ENCODE data around the gene FAM120B. TPM values are rescaled to one million over a fixed set of nuclear protein-coding genes. Genes with fewer than 3 reads are reported as not detected.
A peak's percentile ranks its signal among the peaks of the same experiment; 100 is the strongest.
"Not testable (repeated sequence)": the region's sequence is repeated elsewhere in the genome, so short reads cannot be mapped to it uniquely, and the experiment has no call there.

Gene FAM120B
- total RNA-seq, 1 donor from 2014 or later, result 18.4 TPM

GRCh38 chr6:170335199-170335598, 28.6 kb downstream of the FAM120B start:
- not testable (repeated sequence) for H3K4me1 Mint-ChIP-seq (ENCODE audit: low read depth); H3K9me3 Mint-ChIP-seq

DNA sequence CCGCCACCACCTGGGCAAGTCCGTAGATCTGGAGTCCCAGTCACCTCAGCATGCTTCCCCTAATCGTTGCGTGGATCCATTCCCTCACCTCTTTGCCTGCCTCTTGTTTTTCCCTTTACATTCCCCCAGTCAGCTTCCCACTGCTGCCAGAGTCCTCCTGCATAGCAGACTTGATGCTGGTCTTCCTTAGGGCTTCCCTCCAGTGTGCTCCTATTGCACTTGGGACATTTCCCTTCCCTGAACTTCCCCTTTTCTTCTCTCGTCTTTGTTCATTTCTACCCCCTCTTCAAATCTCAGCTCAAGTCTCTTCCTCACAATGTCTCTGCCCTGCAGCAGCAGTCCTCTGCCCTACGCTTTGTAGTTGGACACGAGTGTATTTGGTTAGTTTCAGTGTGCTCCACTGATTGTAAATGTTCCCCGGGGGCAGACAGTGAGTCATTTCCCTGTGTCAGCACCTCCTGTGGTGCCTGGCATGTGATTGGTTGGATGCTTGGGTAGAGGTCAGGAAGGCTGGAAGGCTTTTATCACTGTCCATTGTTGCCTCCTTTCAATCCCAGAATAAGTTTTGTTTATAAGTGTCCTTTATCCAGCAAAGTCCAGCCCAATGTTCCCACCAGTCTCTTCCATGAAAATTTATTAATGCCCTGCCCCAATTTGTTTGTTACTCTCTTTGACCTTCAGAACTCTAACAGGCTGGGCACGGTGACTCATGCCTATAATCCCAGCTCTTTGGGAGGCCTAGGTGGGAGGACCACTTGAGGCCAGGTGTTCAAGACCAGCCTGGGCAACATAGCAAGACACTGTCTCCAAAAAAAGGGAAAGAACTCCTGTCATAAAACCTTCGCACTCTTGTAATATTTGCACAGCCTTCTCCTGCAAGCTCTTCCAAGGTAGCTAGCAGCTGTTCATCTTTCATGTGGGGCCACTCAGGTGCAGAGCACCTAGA, 38.3 kb downstream of the FAM120B start:
- peak overlapping the region; percentile 20 for H3K4me3 Mint-ChIP-seq

More at GRCh38 chr6:170335199-170335598, 28.6 kb downstream of the FAM120B start:
- intact Hi-C loops (cut with micrococcal nuclease); DNase-seq (ENCODE audit: low spot score); H3K4me3 Mint-ChIP-seq; H3K27ac Mint-ChIP-seq; H3K27me3 Mint-ChIP-seq (ENCODE audit: insufficient read depth): not testable (repeated sequence)
- peaks cover 49% of the 10 kb centered on the region for H3K36me3 Mint-ChIP-seq (ENCODE audit: low read depth)

GRCh38 chr6:170345662-170346061, 39.1 kb downstream of the FAM120B start:
- intact Hi-C loops (cut with micrococcal nuclease), result loop anchor here (2.0 kb wide), 1 partner anchor 39 kb away; the partner anchor contains the start of gene FAM120B
- Mint-ChIP-seq H3K27ac (peak overlapping the region; percentile 76), H3K4me1 (ENCODE audit: low read depth) (peaks cover 35% of the 10 kb centered on the region), H3K36me3 (ENCODE audit: low read depth) (peaks cover 36% of the 10 kb centered on the region), H3K4me3 (peak overlapping the region; percentile 20), H3K9me3 (peaks cover 6% of the 10 kb centered on the region), H3K27me3 (ENCODE audit: insufficient read depth) (no peaks in the 10 kb centered on the region)
- peak; percentile 32 for DNase-seq (ENCODE audit: low spot score)

More for the DNA sequence above, 38.3 kb downstream of the FAM120B start:
- intact Hi-C loops (cut with micrococcal nuclease), result no loop called here
- Mint-ChIP-seq H3K4me1 (ENCODE audit: low read depth) (peaks cover 35% of the 10 kb centered on the region), H3K36me3 (ENCODE audit: low read depth) (peaks cover 36% of the 10 kb centered on the region), H3K9me3 (peaks cover 4% of the 10 kb centered on the region), H3K27me3 (ENCODE audit: insufficient read depth) (no peaks in the 10 kb centered on the region), H3K27ac (peak overlapping the region; percentile 76)
- DNase-seq (ENCODE audit: low spot score), result no peak

DNA sequence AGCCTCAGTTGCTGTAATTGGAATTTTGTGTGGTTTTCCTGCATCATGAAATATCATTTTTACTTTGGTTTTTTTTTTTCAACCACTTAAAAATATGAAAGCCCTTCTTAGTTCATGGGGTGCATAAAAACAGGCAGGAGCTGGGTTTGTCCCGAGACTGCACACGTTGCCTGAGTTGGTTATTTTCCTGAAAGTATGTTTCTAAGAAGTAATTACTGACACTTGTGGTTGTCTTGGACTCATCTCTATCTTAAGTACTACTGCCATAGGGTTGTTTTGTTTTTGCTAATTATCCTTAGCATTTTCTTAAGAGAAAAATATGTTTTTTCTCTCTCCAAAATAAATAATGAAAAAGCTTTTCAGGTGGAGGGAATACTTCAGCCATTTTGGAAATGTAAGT, 40.1 kb downstream of the FAM120B start:
- Mint-ChIP-seq H3K27me3 (ENCODE audit: insufficient read depth) (no peaks in the 10 kb centered on the region), H3K27ac (peak overlapping the region; percentile 78), H3K4me3 (peak overlapping the region; percentile 60), H3K4me1 (ENCODE audit: low read depth) (peaks cover 35% of the 10 kb centered on the region), H3K36me3 (ENCODE audit: low read depth) (peaks cover 44% of the 10 kb centered on the region), H3K9me3 (peaks cover 16% of the 10 kb centered on the region)
- intact Hi-C loops (cut with micrococcal nuclease), result loop anchor here (2.0 kb wide), 1 partner anchor 40 kb away; the partner anchor contains the start of gene FAM120B
- DNase-seq (ENCODE audit: low spot score), result no peak

GRCh38 chr6:170347091-170347490, 40.5 kb downstream of the FAM120B start:
- intact Hi-C loops (cut with micrococcal nuclease), result loop anchor here (2.0 kb wide), 1 partner anchor 40 kb away; the partner anchor contains the start of gene FAM120B
- Mint-ChIP-seq H3K4me3 (peak overlapping the region; percentile 60), H3K27me3 (ENCODE audit: insufficient read depth) (no peaks in the 10 kb centered on the region), H3K27ac (peak overlapping the region; percentile 78), H3K9me3 (peaks cover 19% of the 10 kb centered on the region), H3K36me3 (ENCODE audit: low read depth) (peaks cover 46% of the 10 kb centered on the region), H3K4me1 (ENCODE audit: low read depth) (peaks cover 35% of the 10 kb centered on the region)
- DNase-seq (ENCODE audit: low spot score), result no peak

DNA sequence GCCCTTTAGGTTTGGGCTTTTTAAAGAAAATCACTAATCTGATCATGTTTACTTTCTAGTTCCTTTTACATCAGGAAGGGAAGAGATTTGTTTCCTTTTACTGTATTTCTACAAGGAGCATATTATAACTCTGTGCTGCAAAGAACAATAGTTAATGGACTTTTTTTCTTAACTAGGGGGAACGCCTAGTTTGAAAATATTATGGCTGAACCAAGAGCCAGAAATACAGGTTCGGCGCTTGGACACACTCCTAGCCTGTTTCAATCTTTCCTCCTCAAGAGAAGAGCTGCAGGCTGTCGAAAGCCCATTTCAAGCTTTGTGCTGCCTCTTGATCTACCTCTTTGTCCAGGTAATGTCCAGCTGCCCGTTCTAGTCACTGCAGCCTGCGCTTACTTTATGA, 41.4 kb downstream of the FAM120B start:
- Mint-ChIP-seq H3K27me3 (ENCODE audit: insufficient read depth) (peaks cover under 1% of the 10 kb centered on the region), H3K36me3 (ENCODE audit: low read depth) (peaks cover 54% of the 10 kb centered on the region), H3K9me3 (peaks cover 28% of the 10 kb centered on the region), H3K4me1 (ENCODE audit: low read depth) (peaks cover 35% of the 10 kb centered on the region), H3K27ac (no peak overlapping the region), H3K4me3 (no peak overlapping the region)
- DNase-seq (ENCODE audit: low spot score), result no peak
- intact Hi-C loops (cut with micrococcal nuclease), result loop anchor here (2.0 kb wide), 1 partner anchor 41 kb away; the partner anchor contains the start of gene FAM120B

GRCh38 chr6:170351456-170351855, 44.9 kb downstream of the FAM120B start:
- intact Hi-C loops (cut with micrococcal nuclease); DNase-seq (ENCODE audit: low spot score); H3K27ac Mint-ChIP-seq; H3K27me3 Mint-ChIP-seq (ENCODE audit: insufficient read depth); H3K4me3 Mint-ChIP-seq: not testable (repeated sequence)
- H3K4me1 Mint-ChIP-seq (ENCODE audit: low read depth), result peaks cover 14% of the 10 kb centered on the region
- peaks cover 38% of the 10 kb centered on the region for H3K9me3 Mint-ChIP-seq
- peaks cover 46% of the 10 kb centered on the region for H3K36me3 Mint-ChIP-seq (ENCODE audit: low read depth)

DNA sequence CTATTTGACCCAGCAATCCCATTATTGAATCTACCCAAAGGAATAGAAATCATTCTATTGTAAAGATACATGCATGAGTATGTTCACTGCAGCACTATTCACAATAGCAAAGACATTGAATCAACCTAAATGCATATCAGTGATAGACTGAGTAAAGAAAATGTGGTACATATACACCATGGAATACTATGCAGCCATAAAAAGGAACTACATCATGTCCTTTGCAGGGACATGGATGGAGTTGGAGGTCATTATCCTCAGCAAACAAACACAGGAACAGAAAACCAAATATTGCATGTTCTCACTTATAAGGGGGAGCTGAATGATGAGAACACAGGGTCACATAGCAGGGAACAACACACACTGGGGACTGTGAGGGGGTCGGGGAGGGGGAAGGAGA, 48.6 kb downstream of the FAM120B start:
- DNase-seq (ENCODE audit: low spot score); H3K4me1 Mint-ChIP-seq (ENCODE audit: low read depth); intact Hi-C loops (cut with micrococcal nuclease); H3K27ac Mint-ChIP-seq; H3K27me3 Mint-ChIP-seq (ENCODE audit: insufficient read depth); H3K4me3 Mint-ChIP-seq: not testable (repeated sequence)
- peaks cover 35% of the 10 kb centered on the region for H3K36me3 Mint-ChIP-seq (ENCODE audit: low read depth)
- peaks cover 34% of the 10 kb centered on the region for H3K9me3 Mint-ChIP-seq

GRCh38 chr6:170355661-170356060, 49.1 kb downstream of the FAM120B start:
- H3K36me3 Mint-ChIP-seq (ENCODE audit: low read depth), result peaks cover 32% of the 10 kb centered on the region
- H3K27me3 Mint-ChIP-seq (ENCODE audit: insufficient read depth), result peaks cover 2% of the 10 kb centered on the region
- intact Hi-C loops (cut with micrococcal nuclease), result no loop called here
- peaks cover 31% of the 10 kb centered on the region for H3K9me3 Mint-ChIP-seq
- H3K27ac Mint-ChIP-seq, result no peak overlapping the region
- no peak for DNase-seq (ENCODE audit: low spot score)
- no peak overlapping the region for H3K4me3 Mint-ChIP-seq
- no peaks in the 10 kb centered on the region for H3K4me1 Mint-ChIP-seq (ENCODE audit: low read depth)

GRCh38 chr6:170357812-170358211, 51.3 kb downstream of the FAM120B start:
- H3K4me1 Mint-ChIP-seq (ENCODE audit: low read depth), result no peaks in the 10 kb centered on the region
- H3K4me3 Mint-ChIP-seq, result no peak overlapping the region
- peaks cover 11% of the 10 kb centered on the region for H3K9me3 Mint-ChIP-seq
- H3K36me3 Mint-ChIP-seq (ENCODE audit: low read depth), result peaks cover 19% of the 10 kb centered on the region
- intact Hi-C loops (cut with micrococcal nuclease), result no loop called here
- no peak for DNase-seq (ENCODE audit: low spot score)
- peaks cover 2% of the 10 kb centered on the region for H3K27me3 Mint-ChIP-seq (ENCODE audit: insufficient read depth)
- no peak overlapping the region for H3K27ac Mint-ChIP-seq

GRCh38 chr6:170358496-170358895, 51.9 kb downstream of the FAM120B start:
- no peak overlapping the region for H3K4me3 Mint-ChIP-seq
- intact Hi-C loops (cut with micrococcal nuclease), result no loop called here

DNA sequence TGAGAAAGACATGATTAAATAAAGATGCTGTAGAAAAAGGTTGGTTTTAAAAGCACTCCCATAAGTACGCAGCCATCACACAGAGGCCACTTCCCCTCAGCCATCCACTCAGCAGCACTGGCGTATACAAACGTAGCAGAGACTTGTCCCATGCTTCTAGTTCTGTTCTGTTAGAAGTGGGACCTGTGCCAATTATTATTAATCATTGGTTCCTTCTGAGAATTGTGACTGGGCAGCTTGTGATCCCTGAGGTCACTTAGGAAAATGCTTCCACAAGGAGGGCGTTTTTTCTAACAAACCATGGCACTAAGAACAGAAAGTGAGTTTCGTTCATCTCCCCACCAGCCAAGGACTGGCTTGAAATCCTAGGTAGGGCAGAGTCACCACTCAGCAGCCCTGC, 53.9 kb downstream of the FAM120B start:
- DNase-seq (ENCODE audit: low spot score), result no peak
- H3K4me3 Mint-ChIP-seq, result no peak overlapping the region
- intact Hi-C loops (cut with micrococcal nuclease), result no loop called here
- no peaks in the 10 kb centered on the region for H3K27me3 Mint-ChIP-seq (ENCODE audit: insufficient read depth)
- H3K36me3 Mint-ChIP-seq (ENCODE audit: low read depth), result peaks cover 9% of the 10 kb centered on the region
- H3K9me3 Mint-ChIP-seq, result no peaks in the 10 kb centered on the region
- no peaks in the 10 kb centered on the region for H3K4me1 Mint-ChIP-seq (ENCODE audit: low read depth)
- H3K27ac Mint-ChIP-seq, result no peak overlapping the region

More at GRCh38 chr6:170358496-170358895, 51.9 kb downstream of the FAM120B start:
- Mint-ChIP-seq H3K27me3 (ENCODE audit: insufficient read depth) (no peaks in the 10 kb centered on the region), H3K9me3 (peaks cover 4% of the 10 kb centered on the region), H3K4me1 (ENCODE audit: low read depth) (no peaks in the 10 kb centered on the region), H3K36me3 (ENCODE audit: low read depth) (peaks cover 16% of the 10 kb centered on the region), H3K27ac (no peak overlapping the region)
- DNase-seq (ENCODE audit: low spot score), result no peak

DNA sequence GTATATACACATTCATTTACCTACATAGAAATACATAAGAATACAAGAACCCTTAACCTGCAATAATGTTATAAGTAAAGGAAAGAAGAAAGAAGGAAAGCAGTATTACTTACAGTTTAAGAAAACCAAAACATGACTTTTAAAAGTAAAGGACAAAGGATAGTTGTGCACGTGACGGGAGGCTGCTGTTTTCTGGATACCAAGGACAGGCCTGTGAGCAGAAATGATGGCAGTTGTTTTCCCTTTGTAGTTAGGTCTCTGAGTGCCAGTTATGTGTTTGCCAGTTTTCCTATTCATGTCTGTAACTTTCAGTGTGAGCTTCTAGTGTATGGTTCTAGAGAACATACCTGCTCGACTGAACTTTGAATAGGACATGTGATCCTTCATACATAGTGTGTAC, 54.8 kb downstream of the FAM120B start:
- Mint-ChIP-seq H3K36me3 (ENCODE audit: low read depth) (peaks cover 9% of the 10 kb centered on the region), H3K27ac (no peak overlapping the region), H3K27me3 (ENCODE audit: insufficient read depth) (no peaks in the 10 kb centered on the region), H3K4me3 (no peak overlapping the region), H3K9me3 (no peaks in the 10 kb centered on the region), H3K4me1 (ENCODE audit: low read depth) (no peaks in the 10 kb centered on the region)
- DNase-seq (ENCODE audit: low spot score), result no peak
- intact Hi-C loops (cut with micrococcal nuclease), result no loop called here

Measured in activated T-helper 1 cell treated with anti-CD3 and anti-CD28 coated beads, Interleukin-12 subunit alpha, Interleukin-12 subunit beta, Interleukin-2, Interleukin-4 antibody, amounts not matched to agents 30 ng/mL and 10 ng/mL and 1 ng/mL, durations not matched to agents 14 hours and 24 hours and 36 hours (primary cell).